IMR-90 (cell line): ENCODE results near the gene MTCH2.

Experiments
- BHLHE40 ChIP-seq: fragments of 150-350 bp; IDR thresholded peaks from 2 replicates; pipeline ENCODE4 v1.6.1; 2016; ENCODE audit warnings: mild to moderate bottlenecking, low read depth, low read length
- CEBPB ChIP-seq: IDR thresholded peaks from 2 replicates; pipeline ENCODE4 v1.6.1; 2012; ENCODE audit warnings: low read depth, low read length, improper control_type of control experiment
- CHD1 ChIP-seq: IDR thresholded peaks from 2 replicates; pipeline ENCODE4 v1.6.1; 2012; ENCODE audit warnings: low read depth, low read length, improper control_type of control experiment
- FOS ChIP-seq: fragments of 150-350 bp; IDR thresholded peaks from 2 replicates; pipeline ENCODE4 v1.6.1; 2016; ENCODE audit warnings: low read depth, low read length
- MAFK ChIP-seq: IDR thresholded peaks from 2 replicates; pipeline ENCODE4 v1.6.1; 2012; ENCODE audit warnings: low read depth, low read length, improper control_type of control experiment
- MAZ ChIP-seq: IDR thresholded peaks from 2 replicates; pipeline ENCODE4 v1.6.1; 2012; ENCODE audit warnings: low read depth, mild to moderate bottlenecking, low read length, improper control_type of control experiment, moderate library complexity, borderline replicate concordance
- MXI1 ChIP-seq: IDR thresholded peaks from 2 replicates; pipeline ENCODE4 v1.6.1; 2012; ENCODE audit warnings: low read depth, mild to moderate bottlenecking, low read length, moderate library complexity, borderline replicate concordance
- NFE2L2 ChIP-seq: fragments of 150-350 bp; IDR thresholded peaks from 2 replicates; pipeline ENCODE4 v1.6.1; 2016; ENCODE audit warnings: low read depth, mild to moderate bottlenecking, low read length
- POLR2A ChIP-seq: IDR thresholded peaks from 2 replicates; pipeline ENCODE4 v1.6.1; 2012; ENCODE audit warnings: mild to moderate bottlenecking, low read depth, low read length
- RAD21 ChIP-seq: IDR thresholded peaks from 2 replicates; pipeline ENCODE4 v1.6.1; 2012; ENCODE audit warnings: low read length, improper control_type of control experiment
- RCOR1 ChIP-seq: IDR thresholded peaks from 2 replicates; pipeline ENCODE4 v1.6.1; 2012; ENCODE audit warnings: mild to moderate bottlenecking, low read length, improper control_type of control experiment; ENCODE audit not compliant: insufficient replicate concordance
- RFX5 ChIP-seq: IDR thresholded peaks from 2 replicates; pipeline ENCODE4 v1.8.0; 2012; ENCODE audit warnings: low read depth, mild to moderate bottlenecking, low read length, moderate library complexity
- TF ChIP-seq, protein P1 (sequence below): conservative IDR thresholded peaks from 2 replicates; pipeline ENCODE4 v1.5.1; 2012; ENCODE audit warnings: mild to moderate bottlenecking, low read depth, low read length, improper control_type of control experiment
- TF ChIP-seq, protein P2 (sequence below): fragments of 150-350 bp; IDR thresholded peaks from 2 replicates; pipeline ENCODE4 v1.6.1; 2017; ENCODE audit warnings: mild to moderate bottlenecking, antibody characterized with exemption, low read length, low read depth

DNA sequence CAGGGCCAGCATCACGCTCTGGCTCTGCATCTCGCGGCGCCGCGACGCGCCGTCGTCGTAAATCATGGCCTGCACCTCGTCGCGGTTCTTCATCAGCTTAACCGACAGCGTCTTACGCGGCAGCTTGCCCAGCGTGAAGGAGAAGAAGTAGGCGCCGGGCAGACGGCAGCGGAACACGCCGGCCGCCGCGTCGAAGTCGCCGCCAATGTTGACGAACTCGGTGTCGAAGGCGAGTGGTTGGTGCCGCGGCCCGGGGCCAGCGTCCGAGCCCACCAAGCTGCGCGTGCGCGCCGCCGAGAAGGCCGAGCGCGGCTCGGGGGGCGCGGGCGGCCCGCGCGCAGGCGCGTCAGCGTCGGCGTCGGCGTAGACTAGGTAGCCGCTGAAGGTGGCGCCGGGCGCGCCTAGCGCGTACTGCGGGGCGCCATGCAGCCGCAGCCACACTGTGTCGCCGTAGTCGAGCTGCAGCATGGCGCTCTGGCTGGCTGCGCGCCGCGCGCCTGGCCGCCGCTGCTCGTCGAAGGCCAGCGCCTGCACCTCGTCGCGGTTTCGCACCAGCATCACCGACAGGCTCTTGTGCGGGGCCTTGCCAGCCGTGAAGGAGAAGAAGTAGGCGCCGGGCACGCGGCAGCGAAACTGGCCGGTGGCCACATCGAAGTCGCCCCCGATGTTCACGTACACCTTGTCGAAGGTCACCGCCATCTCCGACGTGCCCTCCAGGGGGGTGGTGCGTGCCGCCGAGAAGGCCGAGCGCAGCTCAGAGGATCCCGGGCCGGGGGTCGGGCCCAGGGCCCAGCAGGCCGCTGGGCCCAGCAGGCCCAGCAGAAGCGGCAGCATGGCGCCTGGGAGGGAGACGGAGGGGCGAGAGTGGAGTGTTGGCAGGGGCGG is 52.1 kb downstream of the MTCH2 start:
- TF ChIP-seq, protein P1, sequence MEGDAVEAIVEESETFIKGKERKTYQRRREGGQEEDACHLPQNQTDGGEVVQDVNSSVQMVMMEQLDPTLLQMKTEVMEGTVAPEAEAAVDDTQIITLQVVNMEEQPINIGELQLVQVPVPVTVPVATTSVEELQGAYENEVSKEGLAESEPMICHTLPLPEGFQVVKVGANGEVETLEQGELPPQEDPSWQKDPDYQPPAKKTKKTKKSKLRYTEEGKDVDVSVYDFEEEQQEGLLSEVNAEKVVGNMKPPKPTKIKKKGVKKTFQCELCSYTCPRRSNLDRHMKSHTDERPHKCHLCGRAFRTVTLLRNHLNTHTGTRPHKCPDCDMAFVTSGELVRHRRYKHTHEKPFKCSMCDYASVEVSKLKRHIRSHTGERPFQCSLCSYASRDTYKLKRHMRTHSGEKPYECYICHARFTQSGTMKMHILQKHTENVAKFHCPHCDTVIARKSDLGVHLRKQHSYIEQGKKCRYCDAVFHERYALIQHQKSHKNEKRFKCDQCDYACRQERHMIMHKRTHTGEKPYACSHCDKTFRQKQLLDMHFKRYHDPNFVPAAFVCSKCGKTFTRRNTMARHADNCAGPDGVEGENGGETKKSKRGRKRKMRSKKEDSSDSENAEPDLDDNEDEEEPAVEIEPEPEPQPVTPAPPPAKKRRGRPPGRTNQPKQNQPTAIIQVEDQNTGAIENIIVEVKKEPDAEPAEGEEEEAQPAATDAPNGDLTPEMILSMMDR = no peak
- TF ChIP-seq POLR2A (no peak), MXI1 (no peak), NFE2L2 (no peak), MAZ (no peak), RAD21 (no peak), FOS (no peak), CHD1 (no peak), RFX5 (no peak), CEBPB (no peak), RCOR1 (no peak), BHLHE40 (no peak), MAFK (no peak)
- TF ChIP-seq, protein P2, sequence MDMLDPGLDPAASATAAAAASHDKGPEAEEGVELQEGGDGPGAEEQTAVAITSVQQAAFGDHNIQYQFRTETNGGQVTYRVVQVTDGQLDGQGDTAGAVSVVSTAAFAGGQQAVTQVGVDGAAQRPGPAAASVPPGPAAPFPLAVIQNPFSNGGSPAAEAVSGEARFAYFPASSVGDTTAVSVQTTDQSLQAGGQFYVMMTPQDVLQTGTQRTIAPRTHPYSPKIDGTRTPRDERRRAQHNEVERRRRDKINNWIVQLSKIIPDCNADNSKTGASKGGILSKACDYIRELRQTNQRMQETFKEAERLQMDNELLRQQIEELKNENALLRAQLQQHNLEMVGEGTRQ = no peak
